ENCODE results near the gene TMEM119.
"Not testable (repeated sequence)": the region's sequence is repeated elsewhere in the genome, so short reads cannot be mapped to it uniquely, and the experiment has no call there.

Gene TMEM119

DNA sequence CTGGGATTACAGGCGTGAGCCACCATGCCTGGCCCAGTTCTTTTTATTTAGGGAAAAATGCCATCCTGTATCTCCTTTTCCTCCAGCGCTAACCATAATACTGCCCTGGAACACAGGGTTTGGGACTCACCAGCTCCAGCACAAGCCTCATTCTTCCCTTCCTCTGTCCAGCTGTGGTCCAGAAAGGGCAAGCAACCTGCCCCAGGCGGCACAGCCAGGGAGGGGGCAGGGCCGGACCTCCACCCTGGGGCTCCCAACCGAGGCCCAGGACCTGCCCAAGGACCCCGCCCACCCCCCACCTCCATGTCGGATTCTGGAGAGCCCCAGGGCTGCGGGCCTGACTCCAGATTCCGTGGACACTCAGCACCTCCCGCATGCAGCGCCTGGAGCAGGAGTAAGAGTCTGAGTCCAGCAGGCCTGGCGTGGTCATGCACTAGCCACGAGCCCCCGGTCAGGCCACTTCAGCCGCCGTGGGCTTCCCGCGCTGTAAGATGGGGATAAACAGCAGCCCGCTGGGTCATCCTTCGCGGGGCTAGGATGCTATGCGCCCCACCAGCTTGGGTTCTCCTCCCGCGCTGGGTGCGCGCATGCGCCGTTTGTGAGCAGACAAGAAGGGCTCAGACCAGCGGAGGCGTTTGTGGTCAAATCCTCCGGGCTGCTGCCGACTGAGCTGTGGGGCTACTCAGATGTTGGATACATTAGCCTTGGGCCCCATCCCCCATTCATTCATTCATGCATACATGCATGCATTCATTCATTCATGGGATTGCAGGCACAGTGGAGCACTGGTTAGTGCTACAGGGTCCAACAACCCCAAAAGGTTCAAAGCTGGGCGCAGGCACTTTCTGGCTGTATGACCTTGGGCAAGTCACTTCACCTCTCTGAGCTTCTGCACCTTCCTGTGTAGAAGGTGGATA lies 16.3 kb downstream of the TMEM119 start:
- DNase-seq: no peak

- no peak for DNase-seq
These were observed 17.4 kb downstream of the TMEM119 start for GRCh38 chr12:108580531-108580930.

- DNase-seq: no peak
These were observed 19.1 kb downstream of the TMEM119 start for GRCh38 chr12:108578813-108579212.

DNA sequence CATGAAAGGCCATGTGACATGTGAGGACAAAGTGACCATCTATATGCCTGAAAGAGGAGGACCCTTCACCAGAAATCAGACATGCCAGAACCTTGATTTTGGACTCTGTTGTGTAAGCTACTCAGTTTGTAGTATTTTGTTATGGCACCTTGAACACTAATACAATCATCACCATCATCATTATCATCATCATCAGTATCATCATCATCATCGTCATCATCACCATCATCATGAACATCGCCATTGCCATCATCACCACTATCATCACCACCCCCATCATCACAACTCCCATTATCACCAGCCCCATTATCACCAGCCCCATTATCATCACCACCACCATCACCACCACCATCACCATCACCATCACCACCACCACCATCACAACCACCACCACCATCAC lies 19.6 kb downstream of the TMEM119 start:
- no peak for DNase-seq

- DNase-seq: no peak
These were observed 20.4 kb downstream of the TMEM119 start for GRCh38 chr12:108577458-108577857.

DNA sequence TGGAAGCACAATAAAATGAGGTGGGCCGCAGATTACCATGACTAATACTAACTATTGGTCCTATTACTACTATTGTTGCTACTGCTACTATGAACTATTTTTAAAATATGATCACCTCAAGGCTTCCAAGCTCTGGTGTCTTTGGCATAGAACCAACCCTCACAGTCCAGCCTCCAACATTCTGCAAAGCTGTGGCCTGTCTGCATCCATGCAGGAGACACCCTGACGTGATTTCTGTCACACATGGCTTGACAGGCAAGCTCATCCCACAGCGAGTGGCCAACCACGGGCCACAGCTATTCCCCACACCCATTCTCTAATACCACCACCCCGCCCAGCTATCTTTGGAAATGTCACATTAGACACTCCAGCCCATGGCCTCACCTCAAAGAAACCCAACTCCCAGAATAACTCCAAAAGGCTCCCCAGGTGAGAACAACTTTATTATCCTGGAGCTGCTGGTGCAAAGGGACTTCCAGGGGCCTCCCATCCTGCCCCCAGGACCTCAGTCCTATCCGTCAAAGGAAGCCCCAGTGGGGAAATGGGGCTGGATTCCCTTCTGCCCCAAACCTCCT lies 21.1 kb downstream of the TMEM119 start:
- no peak for DNase-seq

DNA sequence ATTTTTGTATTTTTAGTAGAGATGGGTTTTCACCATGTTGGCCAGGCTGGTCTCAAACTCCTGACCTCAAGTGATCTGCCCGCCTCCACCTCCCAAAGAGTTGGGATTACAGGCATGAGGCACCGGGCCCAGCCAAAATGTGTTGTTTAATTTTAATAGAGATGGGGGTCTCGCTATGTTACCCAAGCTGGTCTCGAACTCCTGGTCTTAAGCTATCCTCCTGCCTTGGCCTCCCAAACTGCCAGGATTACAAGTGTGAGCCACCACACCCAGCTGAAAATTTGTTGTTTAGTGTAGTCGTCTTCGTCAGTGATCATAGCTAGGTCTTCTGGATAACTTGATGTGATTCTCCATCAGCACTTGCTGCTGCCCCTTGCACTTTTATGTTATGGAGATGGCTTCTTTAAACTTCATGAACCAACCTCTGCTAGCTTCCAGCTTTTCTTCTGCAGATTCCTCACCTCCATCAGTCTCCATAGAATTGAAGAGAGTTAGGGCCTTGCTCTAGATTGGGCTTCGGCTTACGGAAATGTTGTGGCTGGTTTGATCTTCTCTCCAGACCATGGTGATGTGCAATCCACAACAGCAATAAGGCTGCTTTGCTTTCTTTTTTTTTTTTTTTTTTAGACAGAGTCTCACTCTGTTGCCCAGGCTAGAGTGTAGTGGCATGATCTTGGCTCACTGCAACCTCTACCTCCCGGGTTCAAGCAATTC lies 22.5 kb downstream of the TMEM119 start:
- no peak for DNase-seq

- DNase-seq: not testable (repeated sequence)
These were observed 23.6 kb downstream of the TMEM119 start for GRCh38 chr12:108574276-108574675.

GRCh38 chr12:108573317-108573716 lies 24.6 kb downstream of the TMEM119 start:
- no peak for DNase-seq

- DNase-seq: no peak
These were observed 25.6 kb downstream of the TMEM119 start for GRCh38 chr12:108572166-108572790.

DNA sequence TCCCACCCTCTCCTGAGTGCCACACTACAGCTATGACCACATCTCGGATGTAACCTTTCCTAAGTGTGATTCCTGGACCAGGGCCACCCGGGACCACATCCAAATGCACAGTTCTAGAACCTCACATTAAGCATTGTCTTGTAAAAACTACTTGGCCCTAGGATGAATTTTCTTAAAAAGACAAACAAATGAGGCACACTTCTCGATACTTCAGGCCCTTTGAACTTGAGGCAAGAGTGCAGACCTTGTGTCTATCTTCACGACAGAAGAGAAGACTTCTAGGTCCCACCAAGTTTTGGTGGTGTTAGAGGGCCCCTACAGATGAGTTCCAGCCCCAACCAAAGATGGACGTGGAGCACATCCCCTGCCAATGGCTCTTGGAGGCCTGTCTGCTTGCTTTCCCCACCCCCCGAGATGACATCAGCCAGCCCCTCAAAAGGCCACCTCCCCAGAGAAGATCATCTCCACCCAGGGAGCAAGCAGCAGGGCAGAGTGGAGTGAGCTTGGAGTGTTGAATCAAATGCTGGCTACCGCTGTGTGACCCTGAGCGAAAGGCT lies 26.2 kb downstream of the TMEM119 start:
- no peak for DNase-seq

DNA sequence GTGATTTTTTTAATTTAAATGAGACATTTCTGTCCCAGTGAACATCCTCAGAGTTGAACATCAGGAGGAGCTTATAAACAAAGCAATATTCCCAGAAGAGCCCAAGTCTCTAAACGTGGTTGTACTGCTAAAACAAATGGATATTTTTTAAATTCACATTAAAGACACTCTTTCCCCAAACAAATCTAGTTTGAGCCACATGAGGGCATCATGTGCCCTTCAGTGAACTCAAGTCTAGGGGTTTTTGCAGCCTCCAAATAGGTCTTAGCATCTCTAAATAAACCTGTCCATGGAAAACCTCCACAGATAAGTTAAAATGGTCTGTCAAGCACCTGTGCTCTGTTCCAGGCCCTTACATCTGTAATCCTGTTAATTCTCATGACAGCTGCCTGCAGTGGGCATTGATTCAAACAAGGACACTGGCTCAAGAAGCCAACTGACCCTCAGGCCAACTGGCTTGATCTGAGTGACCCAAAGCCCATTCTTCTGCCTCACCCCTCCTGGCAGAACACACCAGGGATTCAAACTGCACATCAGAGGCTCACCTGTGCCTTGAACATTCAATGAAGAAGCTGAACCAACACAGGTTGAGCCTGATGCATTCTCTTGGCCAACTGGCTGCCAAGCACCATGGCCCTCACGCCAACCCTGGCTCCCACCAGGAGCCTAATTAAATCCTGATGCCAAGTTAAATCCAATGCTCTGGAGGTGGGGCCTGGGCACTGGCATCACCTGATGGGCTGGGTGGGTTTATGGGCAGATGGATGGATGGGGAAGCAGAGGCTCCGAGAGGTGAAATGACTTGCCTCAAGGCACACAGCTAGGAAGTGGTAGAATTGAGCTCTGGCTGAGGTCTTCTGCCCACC lies 26.9 kb downstream of the TMEM119 start:
- DNase-seq: no peak

- no peak for DNase-seq
These were observed 29.3 kb downstream of the TMEM119 start for GRCh38 chr12:108568338-108569154.

DNA sequence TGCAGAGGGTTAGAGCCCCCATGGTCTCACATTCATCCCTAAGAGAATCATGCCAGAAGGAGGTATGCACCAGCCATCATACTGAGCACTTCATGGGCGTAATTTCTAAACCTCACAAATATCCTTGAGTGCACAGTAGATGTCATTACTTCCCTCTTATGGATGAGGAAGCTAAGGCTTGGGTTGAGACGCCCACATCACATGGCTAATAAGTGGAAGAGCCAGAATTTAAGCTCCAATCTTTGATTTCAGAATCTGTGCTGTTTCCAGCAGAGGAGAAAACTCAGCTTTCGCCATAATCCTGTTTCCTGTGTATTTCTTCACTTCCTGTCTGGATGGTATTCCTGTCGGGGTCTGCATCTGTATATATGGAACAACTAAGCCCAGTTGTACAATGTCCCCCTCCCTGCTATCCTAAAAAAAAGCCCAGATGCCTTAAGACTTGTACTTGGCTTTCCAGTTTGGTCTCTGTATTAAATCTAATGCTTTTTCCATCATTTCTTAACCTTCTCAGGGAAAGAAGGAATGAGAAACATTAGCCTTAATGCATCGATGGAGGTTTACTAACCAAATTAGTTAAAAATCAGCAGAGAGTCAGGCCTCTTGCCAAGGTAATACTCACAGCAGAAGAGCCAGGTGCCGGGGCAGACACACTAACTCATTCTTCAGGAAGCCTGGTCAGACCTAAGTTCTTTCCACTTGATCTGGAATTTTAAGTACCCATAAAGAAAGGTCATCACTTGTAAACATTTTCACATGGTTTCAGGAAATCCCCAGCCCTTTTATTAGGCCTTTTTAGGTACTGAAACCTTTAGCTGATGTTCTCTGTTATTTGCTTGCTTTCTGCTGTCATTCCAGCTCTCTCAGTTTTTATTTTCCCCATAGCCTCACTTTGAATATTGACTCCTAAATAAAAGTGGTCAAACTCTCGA lies 30.2 kb downstream of the TMEM119 start:
- no peak for DNase-seq

DNA sequence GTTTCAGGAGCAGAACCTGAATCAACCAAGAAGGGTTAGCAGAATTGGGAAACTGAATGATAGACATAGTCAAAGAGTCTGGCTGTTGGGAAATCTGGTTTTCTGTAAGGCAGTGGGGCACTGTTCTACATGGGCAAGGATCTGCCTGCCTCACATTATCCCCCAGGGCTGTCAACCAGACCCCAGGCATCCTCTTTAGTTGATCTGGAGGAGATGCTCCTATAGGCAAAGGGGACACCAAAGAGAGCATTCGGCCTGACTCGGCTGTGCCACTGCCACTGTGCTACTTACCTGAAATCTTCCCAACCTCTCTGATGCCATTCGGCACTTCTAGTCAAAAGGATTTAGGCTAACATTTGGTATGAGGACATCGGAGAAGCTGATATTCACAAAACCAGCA lies 31.4 kb downstream of the TMEM119 start:
- no peak for DNase-seq

DNA sequence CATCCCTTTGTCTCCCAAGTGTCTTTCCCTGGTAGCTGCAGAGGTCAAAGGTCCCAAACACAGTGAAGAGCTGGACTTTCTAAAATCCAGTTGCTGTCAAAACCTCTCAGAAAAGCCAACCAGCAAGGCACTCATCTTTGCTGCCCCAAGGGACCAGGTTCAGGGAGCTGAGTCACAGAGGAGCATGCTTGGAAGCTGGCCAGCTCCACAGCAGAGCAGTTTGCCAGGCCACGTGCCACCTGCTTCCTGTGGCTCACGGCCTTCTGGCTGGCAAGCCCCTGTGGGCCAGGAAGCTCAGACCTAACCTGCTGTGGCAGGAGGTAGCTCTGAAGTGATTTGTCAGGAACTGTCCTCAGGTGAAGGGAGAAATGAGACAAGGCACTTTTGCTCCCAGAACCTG lies 31.9 kb downstream of the TMEM119 start:
- no peak for DNase-seq

DNA sequence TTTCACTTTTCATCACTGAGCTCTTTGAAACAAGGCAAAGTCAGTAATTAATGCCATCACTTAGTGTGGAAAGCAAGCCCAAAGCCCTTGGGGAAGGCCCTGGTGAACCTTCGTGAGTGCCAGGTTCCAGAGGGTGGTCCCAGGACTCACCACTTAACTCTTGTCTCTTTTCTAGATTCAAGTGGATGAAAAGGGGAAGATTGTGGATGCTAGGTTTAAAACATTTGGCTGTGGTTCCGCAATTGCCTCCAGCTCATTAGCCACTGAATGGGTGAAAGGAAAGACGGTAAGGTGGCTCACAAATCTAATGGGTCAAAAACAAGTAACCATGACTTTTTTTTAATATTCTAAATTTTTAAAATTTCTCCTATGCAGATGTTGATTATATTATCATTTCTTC lies 32.7 kb downstream of the TMEM119 start:
- no peak for DNase-seq

DNA sequence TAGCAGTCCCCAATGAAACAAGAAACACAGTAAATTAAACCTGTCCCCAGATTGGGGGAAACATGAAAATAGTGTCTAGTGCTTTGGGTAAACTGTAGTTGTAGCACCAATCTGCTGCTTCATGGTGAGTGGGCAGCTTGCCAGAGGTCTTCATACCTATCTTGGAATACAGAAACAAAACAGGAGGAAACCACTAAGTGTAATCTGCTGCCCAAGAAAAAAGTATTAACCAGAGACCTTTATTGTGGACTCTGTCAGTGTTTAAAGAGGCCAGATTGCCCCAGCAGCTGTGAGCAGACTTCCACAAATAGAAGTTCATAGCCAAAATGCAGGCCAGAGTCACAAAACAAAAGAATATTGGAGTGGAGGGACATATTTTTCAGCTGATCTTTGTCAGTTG lies 33.2 kb downstream of the TMEM119 start:
- DNase-seq: no peak

GRCh38 chr12:108563804-108564151 lies 34.1 kb downstream of the TMEM119 start:
- DNase-seq: no peak
